AG09309 (cell line): Measurements from ENCODE around the gene CDK5.

ENCODE experiments used
- DNase-seq: peaks from one replicate; pipeline ENCODE4 v3.0.0-alpha.2; 2010; ENCODE audit warnings: low read depth
- H3K4me3 ChIP-seq: 2 replicates; pipeline ENCODE4 v1.5.1; 2011; ENCODE audit warnings: mild to moderate bottlenecking, low read depth, low read length, moderate library complexity; ENCODE audit not compliant: control insufficient read depth
- CTCF ChIP-seq: IDR thresholded peaks from 2 replicates; pipeline ENCODE4 v1.5.1; 2011; ENCODE audit warnings: mild to moderate bottlenecking, low read depth, low read length, inconsistent platforms; ENCODE audit not compliant: insufficient read depth, control insufficient read depth; ENCODE audit errors: missing control alignments

CDK5 gene

GRCh38 chr7:151073990-151074389, 16.3 kb upstream of the CDK5 start:
- no peak for TF ChIP-seq CTCF
- DNase-seq = no peak
- H3K4me3 ChIP-seq = no peak overlapping the region

DNA sequence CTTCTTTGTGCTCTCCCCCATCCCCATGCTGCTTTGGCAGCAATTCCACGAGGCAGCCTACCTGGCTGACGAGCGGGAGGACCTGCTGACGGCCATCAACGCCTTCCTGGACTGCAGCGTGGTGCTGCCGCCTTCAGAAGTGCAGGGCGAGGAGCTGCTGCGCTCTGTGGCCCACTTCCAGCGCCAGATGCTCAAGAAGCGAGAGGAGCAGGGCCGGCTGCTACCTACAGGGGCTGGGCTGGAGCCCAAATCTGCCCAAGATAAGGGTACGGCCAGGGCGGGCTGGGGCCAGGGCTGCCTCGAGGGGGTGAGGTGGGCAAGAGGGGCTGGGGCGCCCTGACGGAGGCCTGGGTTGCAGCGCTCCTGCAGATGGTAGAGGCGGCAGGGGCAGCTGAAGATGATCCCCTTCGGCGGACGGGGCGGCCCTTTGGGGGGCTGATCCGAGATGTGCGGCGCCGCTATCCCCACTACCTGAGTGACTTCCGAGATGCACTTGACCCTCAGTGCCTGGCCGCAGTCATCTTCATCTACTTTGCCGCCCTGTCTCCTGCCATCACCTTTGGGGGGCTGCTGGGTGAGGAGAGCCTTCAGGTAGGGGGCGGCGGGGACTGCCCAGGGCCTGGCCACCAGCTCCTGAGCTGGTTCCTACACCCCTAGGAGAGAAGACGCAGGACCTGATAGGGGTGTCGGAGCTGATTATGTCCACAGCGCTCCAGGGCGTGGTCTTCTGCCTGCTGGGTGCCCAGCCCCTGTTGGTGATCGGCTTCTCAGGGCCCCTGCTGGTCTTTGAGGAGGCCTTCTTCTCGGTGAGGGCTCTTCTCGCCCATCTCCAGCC, 13.6 kb upstream of the CDK5 start:
- no peak overlapping the region for H3K4me3 ChIP-seq
- no peak for TF ChIP-seq CTCF
- no peak for DNase-seq

- no peak for TF ChIP-seq CTCF
- H3K4me3 ChIP-seq = no peak overlapping the region
- DNase-seq = no peak
These were observed 12.9 kb upstream of the CDK5 start for GRCh38 chr7:151070574-151070960.

DNA sequence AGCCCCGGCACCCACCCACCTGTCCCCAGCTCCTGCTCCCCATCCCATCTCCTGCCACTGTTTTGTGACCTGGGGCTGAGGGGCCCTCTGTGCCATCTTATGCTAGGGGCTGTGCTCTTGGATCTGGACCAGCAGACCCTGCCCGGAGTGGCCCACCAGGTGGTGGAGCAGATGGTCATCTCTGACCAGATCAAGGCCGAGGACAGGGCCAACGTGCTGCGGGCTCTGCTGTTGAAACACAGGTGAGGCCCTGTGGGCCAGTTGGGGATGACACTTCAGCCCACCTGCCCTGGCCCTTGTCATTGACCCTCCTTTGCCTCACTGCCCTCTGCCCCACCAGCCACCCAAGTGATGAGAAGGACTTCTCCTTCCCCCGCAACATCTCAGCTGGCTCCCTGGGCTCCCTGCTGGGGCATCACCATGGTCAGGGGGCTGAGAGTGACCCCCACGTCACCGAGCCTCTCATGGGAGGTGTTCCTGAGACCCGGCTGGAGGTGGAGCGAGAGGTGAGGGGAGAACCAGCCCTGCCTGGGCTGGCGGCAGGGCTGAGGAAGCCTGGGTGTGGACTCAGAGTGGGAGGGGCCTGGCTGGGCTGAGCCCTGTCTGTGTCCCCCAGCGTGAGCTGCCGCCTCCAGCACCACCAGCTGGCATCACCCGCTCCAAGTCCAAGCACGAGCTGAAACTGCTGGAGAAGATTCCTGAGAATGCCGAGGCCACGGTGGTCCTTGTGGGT, 12.3 kb upstream of the CDK5 start:
- DNase-seq = no peak
- TF ChIP-seq CTCF = no peak
- no peak overlapping the region for H3K4me3 ChIP-seq

GRCh38 chr7:151068069-151068773, 10.5 kb upstream of the CDK5 start:
- TF ChIP-seq CTCF = no peak
- H3K4me3 ChIP-seq = no peak overlapping the region
- DNase-seq = no peak

DNA sequence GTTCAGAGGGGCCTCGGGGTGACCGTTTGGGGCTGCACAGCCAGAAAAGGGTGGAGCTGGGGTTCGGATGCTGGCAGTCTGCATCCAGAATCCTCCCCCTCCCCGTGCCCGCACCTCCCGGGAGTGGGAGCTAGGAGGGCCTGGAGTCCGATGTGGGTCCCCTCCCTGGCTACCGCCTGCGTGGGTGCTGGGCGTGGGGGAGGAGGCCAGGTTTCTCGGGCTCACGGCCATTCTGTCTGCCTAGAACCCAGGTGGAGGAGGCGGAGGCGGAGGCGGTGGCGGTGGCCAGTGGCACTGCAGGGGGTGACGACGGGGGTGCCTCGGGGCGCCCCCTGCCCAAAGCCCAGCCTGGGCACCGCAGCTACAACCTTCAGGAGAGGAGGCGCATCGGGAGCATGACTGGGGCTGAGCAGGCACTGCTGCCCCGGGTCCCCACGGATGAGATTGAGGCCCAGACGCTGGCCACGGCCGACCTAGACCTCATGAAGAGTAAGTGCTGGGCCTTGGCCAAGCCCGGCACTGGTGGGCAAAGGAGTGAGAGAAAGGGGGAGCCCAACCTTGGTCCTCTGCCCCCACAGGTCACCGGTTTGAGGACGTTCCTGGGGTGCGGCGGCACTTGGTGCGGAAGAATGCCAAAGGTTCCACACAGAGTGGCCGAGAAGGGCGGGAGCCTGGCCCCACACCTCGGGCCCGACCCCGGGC, 8.7 kb upstream of the CDK5 start:
- no peak for DNase-seq
- no peak for TF ChIP-seq CTCF
- no peak overlapping the region for H3K4me3 ChIP-seq
